ENCODE measurements around the gene ATXN10. TPM values are rescaled to one million over a fixed set of nuclear protein-coding genes. Genes with fewer than 3 reads are reported as not detected.

The ATXN10 gene
- total and polyA plus RNA-seq, 7 experiments from 2014 or later = 64.2 to 105 (median 76.1) TPM

DNA sequence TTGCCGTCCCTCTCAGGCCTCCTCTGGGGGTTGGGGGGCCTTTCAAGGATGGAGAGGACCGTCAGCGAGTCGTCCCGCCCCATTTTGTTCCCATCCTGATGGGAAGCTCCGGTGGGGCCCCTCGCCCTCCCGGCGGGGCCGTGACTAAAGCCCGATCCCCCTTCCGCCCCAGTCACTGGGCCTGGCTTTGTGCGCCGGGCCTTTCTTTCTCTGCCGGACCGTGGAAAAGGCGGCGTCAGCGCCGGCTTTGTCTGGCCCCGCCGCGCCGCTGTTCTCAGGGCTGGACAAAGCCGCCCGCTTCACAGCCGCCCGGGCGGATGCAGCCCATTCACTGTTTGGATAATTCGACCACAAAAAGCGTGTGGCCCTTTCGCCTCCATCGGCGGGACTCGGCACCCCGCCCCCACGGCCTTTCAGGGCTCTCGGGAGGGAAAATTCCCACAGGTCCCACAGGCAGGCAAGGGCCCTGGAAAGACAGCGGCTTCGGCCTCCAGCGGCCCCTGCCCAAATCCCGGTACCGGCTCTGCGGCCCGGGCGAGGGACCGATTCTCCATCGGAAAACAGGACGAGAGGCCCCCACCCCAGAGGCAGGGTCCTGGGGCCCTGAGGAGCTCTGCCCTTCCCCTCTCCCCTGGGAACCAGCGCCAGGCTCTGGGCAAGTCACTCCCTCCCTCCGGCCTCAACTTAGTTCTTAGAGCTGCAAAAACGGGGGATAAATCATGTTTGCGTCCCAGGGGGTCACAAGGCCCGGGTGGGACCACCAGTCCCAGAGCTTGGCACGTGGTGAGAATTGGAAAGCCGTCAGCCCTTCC lies 218.1 kb downstream of the ATXN10 start:
- intact Hi-C loops (cut with micrococcal nuclease) = no loop called here
- Histone ChIP-seq H3K27me3 (ENCODE audit: control insufficient read depth in 2 of 2, insufficient read depth in 2 of 2, low read length in 2 of 2) (no peaks in the 10 kb centered on the region), H3K9me3 (ENCODE audit: control insufficient read depth in 2 of 3, low read length in 3 of 3) (no peaks in the 10 kb centered on the region), H3K4me3 (ENCODE audit: low read length) (no peak overlapping the region), H3K4me1 (ENCODE audit: control insufficient read depth in 2 of 2, insufficient read depth in 2 of 2, low read length in 2 of 2) (no peaks in the 10 kb centered on the region), H3K36me3 (ENCODE audit: control insufficient read depth in 2 of 3, insufficient read depth in 3 of 3, low read length in 3 of 3) (no peaks in the 10 kb centered on the region), H3K27ac (ENCODE audit: low read depth, low read length) (no peak overlapping the region)
- no peak for DNase-seq
- ChIA-PET CTCF (no interaction called here), POLR2A (no interaction called here)
- peaks cover 0 to 19% (median 14%) of the 10 kb centered on the region in 5 donors for H3K27me3 Mint-ChIP-seq
- no peaks in the 10 kb centered on the region for H3K4me1 Mint-ChIP-seq
- no peak overlapping the region for H3K4me3 Mint-ChIP-seq
- H3K36me3 Mint-ChIP-seq = peaks cover 0 to 8% (median 0%) of the 10 kb centered on the region in 5 donors
- ATAC-seq = no peak
- peaks cover 0 to 3% (median 0%) of the 10 kb centered on the region in 11 donors for H3K9me3 Mint-ChIP-seq
- no peak overlapping the region for H3K27ac Mint-ChIP-seq

GRCh38 chr22:45890351-45890635 lies 218.7 kb downstream of the ATXN10 start:
- ATAC-seq (no peak), DNase-seq (no peak)
- Histone ChIP-seq H3K36me3 (ENCODE audit: control insufficient read depth in 2 of 3, insufficient read depth in 3 of 3, low read length in 3 of 3) (no peaks in the 10 kb centered on the region), H3K4me1 (ENCODE audit: control insufficient read depth in 2 of 2, insufficient read depth in 2 of 2, low read length in 2 of 2) (no peaks in the 10 kb centered on the region), H3K27me3 (ENCODE audit: control insufficient read depth in 2 of 2, insufficient read depth in 2 of 2, low read length in 2 of 2) (no peaks in the 10 kb centered on the region), H3K9me3 (ENCODE audit: control insufficient read depth in 2 of 3, low read length in 3 of 3) (no peaks in the 10 kb centered on the region), H3K27ac (ENCODE audit: low read depth, low read length) (no peak overlapping the region), H3K4me3 (ENCODE audit: low read length) (no peak overlapping the region)
- intact Hi-C loops (cut with micrococcal nuclease) = no loop called here
- Mint-ChIP-seq H3K4me3 (no peak overlapping the region), H3K9me3 (peaks cover 0 to 3% (median 0%) of the 10 kb centered on the region in 11 donors), H3K27me3 (peaks cover 0 to 23% (median 12%) of the 10 kb centered on the region in 5 donors), H3K36me3 (peaks cover 0 to 8% (median 0%) of the 10 kb centered on the region in 5 donors), H3K27ac (no peak overlapping the region), H3K4me1 (no peaks in the 10 kb centered on the region)
- ChIA-PET CTCF (no interaction called here), POLR2A (no interaction called here)

DNA sequence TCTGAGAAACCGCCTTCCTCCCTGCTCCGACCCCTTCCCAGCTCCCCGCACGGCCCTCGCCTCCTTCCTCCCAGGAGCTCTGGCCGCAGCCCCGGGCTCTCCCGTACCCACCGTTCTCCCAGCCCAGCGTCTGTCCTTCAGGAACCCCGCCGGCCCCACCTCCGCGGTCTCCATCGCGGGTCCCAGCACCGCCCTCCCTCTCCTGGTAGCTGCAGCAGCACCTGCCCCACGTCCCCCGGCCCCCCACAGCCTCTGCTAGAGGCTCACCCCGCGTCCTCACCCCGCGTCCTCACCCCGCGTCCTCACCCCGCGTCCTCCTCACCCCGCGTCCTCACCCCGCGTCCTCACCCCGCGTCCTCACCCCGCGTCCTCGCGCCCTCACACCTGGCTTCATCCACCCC lies 219.4 kb downstream of the ATXN10 start:
- peaks cover 0 to 3% (median 0%) of the 10 kb centered on the region in 11 donors for H3K9me3 Mint-ChIP-seq
- no peaks in the 10 kb centered on the region for H3K4me1 Mint-ChIP-seq
- Histone ChIP-seq H3K4me3 (ENCODE audit: low read length) (no peak overlapping the region), H3K27ac (ENCODE audit: low read depth, low read length) (no peak overlapping the region), H3K27me3 (ENCODE audit: control insufficient read depth in 2 of 2, insufficient read depth in 2 of 2, low read length in 2 of 2) (no peaks in the 10 kb centered on the region), H3K9me3 (ENCODE audit: control insufficient read depth in 2 of 3, low read length in 3 of 3) (no peaks in the 10 kb centered on the region), H3K4me1 (ENCODE audit: control insufficient read depth in 2 of 2, insufficient read depth in 2 of 2, low read length in 2 of 2) (no peaks in the 10 kb centered on the region), H3K36me3 (ENCODE audit: control insufficient read depth in 2 of 3, insufficient read depth in 3 of 3, low read length in 3 of 3) (no peaks in the 10 kb centered on the region)
- DNase-seq (no peak), ATAC-seq (no peak)
- H3K4me3 Mint-ChIP-seq = no peak overlapping the region
- H3K27me3 Mint-ChIP-seq = peaks cover 0 to 26% (median 15%) of the 10 kb centered on the region in 5 donors
- no peak overlapping the region for H3K27ac Mint-ChIP-seq
- H3K36me3 Mint-ChIP-seq = peaks cover 0 to 8% (median 0%) of the 10 kb centered on the region in 5 donors
- intact Hi-C loops (cut with micrococcal nuclease) = no loop called here
- POLR2A ChIA-PET = no interaction called here
- CTCF ChIA-PET = no interaction called here

DNA sequence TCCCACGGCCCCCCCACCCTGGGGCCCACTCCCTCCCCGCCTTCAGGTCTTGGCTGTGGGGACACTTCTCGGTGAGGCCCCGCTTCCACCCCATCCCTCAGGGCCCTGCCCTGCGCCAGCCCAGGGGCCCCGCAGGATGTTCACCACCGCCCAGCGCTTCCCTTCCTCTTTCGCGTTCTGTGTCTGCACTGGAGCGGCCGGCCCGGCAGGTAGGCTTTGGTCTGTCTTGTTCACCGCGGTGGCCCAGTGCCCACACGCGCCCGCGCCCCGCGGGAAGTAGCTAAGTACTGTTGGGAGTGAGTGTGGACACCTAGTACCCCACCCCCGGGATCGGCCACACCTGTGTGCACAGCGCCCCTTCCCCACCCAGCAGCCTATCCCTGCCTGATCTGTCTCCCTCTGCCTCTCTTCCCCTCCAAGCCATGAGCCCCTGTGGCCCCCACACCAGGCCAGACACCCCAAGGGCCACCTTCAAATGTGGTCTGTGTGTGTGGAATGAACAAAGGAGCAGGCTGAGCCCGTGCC lies 219.9 kb downstream of the ATXN10 start:
- ATAC-seq (peak; percentile 12), DNase-seq (no peak)
- no peak overlapping the region for H3K4me3 Mint-ChIP-seq
- CTCF ChIA-PET = no interaction called here
- H3K4me3 ChIP-seq (ENCODE audit: low read length) = no peak overlapping the region
- H3K27me3 ChIP-seq (ENCODE audit: control insufficient read depth in 2 of 2, insufficient read depth in 2 of 2, low read length in 2 of 2) = no peaks in the 10 kb centered on the region
- H3K27me3 Mint-ChIP-seq = peaks cover 0 to 23% (median 12%) of the 10 kb centered on the region in 5 donors
- H3K9me3 ChIP-seq (ENCODE audit: control insufficient read depth in 2 of 3, low read length in 3 of 3) = no peaks in the 10 kb centered on the region
- intact Hi-C loops (cut with micrococcal nuclease) = no loop called here
- no peak overlapping the region for H3K27ac Mint-ChIP-seq
- no peak overlapping the region for H3K27ac ChIP-seq (ENCODE audit: low read depth, low read length)
- POLR2A ChIA-PET = no interaction called here
- H3K4me1 Mint-ChIP-seq = no peaks in the 10 kb centered on the region
- H3K36me3 Mint-ChIP-seq = peaks cover 0 to 8% (median 0%) of the 10 kb centered on the region in 5 donors
- H3K4me1 ChIP-seq (ENCODE audit: control insufficient read depth in 2 of 2, insufficient read depth in 2 of 2, low read length in 2 of 2) = no peaks in the 10 kb centered on the region
- peaks cover 0 to 1% (median 0%) of the 10 kb centered on the region in 11 donors for H3K9me3 Mint-ChIP-seq
- H3K36me3 ChIP-seq (ENCODE audit: control insufficient read depth in 2 of 3, insufficient read depth in 3 of 3, low read length in 3 of 3) = no peaks in the 10 kb centered on the region

- ChIA-PET POLR2A (no interaction called here), CTCF (no interaction called here)
- H3K27me3 ChIP-seq (ENCODE audit: control insufficient read depth in 2 of 2, insufficient read depth in 2 of 2, low read length in 2 of 2) = no peaks in the 10 kb centered on the region
Observed at GRCh38 chr22:45891996-45892621, 220.5 kb downstream of the ATXN10 start.

DNA sequence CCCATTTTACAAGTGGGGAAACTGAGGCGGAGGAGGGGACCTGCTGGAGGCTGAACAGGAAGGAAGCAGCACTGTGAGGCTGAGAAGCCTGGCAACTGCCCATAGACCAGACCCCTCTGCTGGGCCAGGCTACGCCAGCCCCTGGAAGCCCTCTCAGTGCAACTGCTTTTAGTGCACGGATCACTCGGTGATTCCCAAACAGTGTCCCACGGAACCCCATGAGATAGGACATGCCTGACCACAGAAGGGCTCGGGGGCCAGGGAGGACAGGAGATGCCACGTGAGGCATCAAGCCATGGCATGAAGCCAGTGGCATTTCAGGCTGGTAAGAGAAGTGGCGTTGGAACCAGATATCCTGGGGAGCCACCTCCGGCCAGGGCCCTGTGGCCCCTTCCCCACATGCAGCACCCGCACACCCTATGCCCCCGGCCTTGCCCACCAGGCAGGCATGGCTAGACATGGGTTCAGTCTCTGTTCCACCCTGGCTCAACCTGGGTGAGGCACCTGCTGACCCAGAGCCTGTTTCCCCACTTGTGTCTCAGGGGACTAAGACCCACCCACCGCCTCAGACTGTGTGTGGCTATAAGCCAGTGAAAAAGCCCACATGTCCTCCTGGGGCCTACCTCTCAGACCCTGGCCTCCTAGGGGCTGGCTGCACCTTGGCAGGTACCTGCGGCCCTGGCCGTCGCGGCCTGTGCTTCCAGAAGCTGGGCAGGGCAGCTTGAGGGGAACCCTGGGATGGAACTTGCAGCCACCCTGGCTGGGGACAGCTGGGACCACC lies 221.2 kb downstream of the ATXN10 start:
- Histone ChIP-seq H3K27me3 (ENCODE audit: control insufficient read depth in 2 of 2, insufficient read depth in 2 of 2, low read length in 2 of 2) (no peaks in the 10 kb centered on the region), H3K36me3 (ENCODE audit: control insufficient read depth in 2 of 3, insufficient read depth in 3 of 3, low read length in 3 of 3) (no peaks in the 10 kb centered on the region), H3K27ac (ENCODE audit: low read depth, low read length) (no peak overlapping the region), H3K4me1 (ENCODE audit: control insufficient read depth in 2 of 2, insufficient read depth in 2 of 2, low read length in 2 of 2) (no peaks in the 10 kb centered on the region), H3K4me3 (ENCODE audit: low read length) (no peak overlapping the region), H3K9me3 (ENCODE audit: control insufficient read depth in 2 of 3, low read length in 3 of 3) (no peaks in the 10 kb centered on the region)
- H3K9me3 Mint-ChIP-seq = no peaks in the 10 kb centered on the region
- H3K4me1 Mint-ChIP-seq = no peaks in the 10 kb centered on the region
- peaks cover 0 to 25% (median 5%) of the 10 kb centered on the region in 5 donors for H3K27me3 Mint-ChIP-seq
- no peak overlapping the region for H3K27ac Mint-ChIP-seq
- intact Hi-C loops (cut with micrococcal nuclease) = no loop called here
- ChIA-PET CTCF (no interaction called here), POLR2A (no interaction called here)
- no peak for ATAC-seq
- no peaks in the 10 kb centered on the region for H3K36me3 Mint-ChIP-seq
- no peak for DNase-seq
- H3K4me3 Mint-ChIP-seq = no peak overlapping the region

More at GRCh38 chr22:45891996-45892621, 220.5 kb downstream of the ATXN10 start:
- DNase-seq (no peak), ATAC-seq (no peak)
- intact Hi-C loops (cut with micrococcal nuclease) = no loop called here
- peaks cover 0 to 22% (median 9%) of the 10 kb centered on the region in 5 donors for H3K27me3 Mint-ChIP-seq
- no peaks in the 10 kb centered on the region for H3K36me3 ChIP-seq (ENCODE audit: control insufficient read depth in 2 of 3, insufficient read depth in 3 of 3, low read length in 3 of 3)
- H3K36me3 Mint-ChIP-seq = peaks cover 0 to 2% (median 0%) of the 10 kb centered on the region in 5 donors
- no peaks in the 10 kb centered on the region for H3K4me1 Mint-ChIP-seq
- no peak overlapping the region for H3K27ac ChIP-seq (ENCODE audit: low read depth, low read length)
- H3K4me3 Mint-ChIP-seq = no peak overlapping the region
- H3K9me3 Mint-ChIP-seq = no peaks in the 10 kb centered on the region
- no peak overlapping the region for H3K27ac Mint-ChIP-seq
- H3K9me3 ChIP-seq (ENCODE audit: control insufficient read depth in 2 of 3, low read length in 3 of 3) = no peaks in the 10 kb centered on the region
- no peak overlapping the region for H3K4me3 ChIP-seq (ENCODE audit: low read length)
- no peaks in the 10 kb centered on the region for H3K4me1 ChIP-seq (ENCODE audit: control insufficient read depth in 2 of 2, insufficient read depth in 2 of 2, low read length in 2 of 2)

Data from naive thymus-derived CD4-positive, alpha-beta T cell (primary cell).